Left lobe of liver (tissue), 2 donors: ENCODE measurements around the gene PAN2. TPM values are rescaled to one million over a fixed set of nuclear protein-coding genes. Genes with fewer than 3 reads are reported as not detected.
A peak's percentile ranks its signal among the peaks of the same experiment; 100 is the strongest.
"Not testable (repeated sequence)": the region's sequence is repeated elsewhere in the genome, so short reads cannot be mapped to it uniquely, and the experiment has no call there.

ENCODE experiments used
- ATAC-seq: fragments of 200-7000 bp; cut with Tn5 transposase; one replicate; pipeline ENCODE4 v1.9.1; 2020; ENCODE audit warnings: mild to moderate bottlenecking, moderate library complexity
- DNase-seq: peaks from one replicate; pipeline ENCODE4 v3.0.0-alpha.2; 2020; ENCODE audit warnings: low spot score
- total RNA-seq: library from RNA; stranded (reverse); gene quantifications from one replicate; pipeline ENCODE4 v1.2.1, GENCODE V29; 2021
- donor health status: DM: no; HTN: no; CAD: no; lungs with moderate emphysema.
- donor health status: DM: no; HTN: yes; CAD: no.

The PAN2 gene
- total RNA-seq, 1 donor from 2014 or later, result 86.0 TPM

DNA sequence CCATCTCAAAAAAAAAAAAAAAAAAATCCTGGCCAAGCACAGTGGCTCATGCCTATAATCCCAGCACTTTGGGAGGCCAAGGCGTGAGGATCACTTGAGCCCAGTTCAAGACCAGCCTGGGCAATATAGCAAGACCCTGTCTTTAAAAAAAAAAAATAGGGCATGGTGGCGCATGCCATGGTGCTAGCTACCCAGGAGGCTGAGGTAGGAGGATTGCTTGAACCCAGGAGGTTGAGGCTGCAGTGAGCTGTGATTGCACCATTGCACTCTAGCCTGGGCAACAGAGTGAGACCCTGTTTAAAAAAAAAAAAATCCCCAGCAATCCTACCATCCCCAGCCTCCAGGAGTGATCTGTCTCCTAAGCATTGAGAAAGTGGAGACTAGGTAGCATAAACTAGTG lies 8.5 kb upstream of the PAN2 start:
- not testable (repeated sequence) for DNase-seq, ATAC-seq

DNA sequence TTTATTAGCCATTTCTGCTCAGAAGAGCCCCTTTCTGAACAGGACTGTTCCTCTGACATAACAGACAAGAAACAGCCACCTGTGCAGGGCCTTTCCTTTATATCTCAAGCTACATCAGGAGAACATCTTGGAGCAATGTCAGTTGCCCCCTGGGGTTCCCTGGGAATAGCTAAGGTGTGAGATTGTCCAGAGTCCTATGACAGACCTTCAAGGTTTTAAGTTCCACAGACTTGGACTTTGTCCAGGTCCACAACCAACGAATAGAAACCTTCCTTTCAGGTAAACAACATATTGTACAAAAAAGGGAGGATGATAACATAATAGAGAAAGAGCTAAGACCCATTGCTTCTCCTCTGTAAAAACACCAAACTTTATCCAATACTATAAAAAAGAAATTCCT lies 7.8 kb upstream of the PAN2 start:
- ATAC-seq (no peak), DNase-seq (no peak)

- no peak for ATAC-seq
- DNase-seq, result no peak
Measured at GRCh38 chr12:56339158-56339422, 5.3 kb upstream of the PAN2 start.

- ATAC-seq, result no peak
- no peak for DNase-seq
Measured at GRCh38 chr12:56338308-56339157, 4.7 kb upstream of the PAN2 start, which contains the start of gene IL23A. TSS of gene IL23A (plus strand) at chr12:56338884. CDS start at chr12:56339045, 161 bp downstream.

DNA sequence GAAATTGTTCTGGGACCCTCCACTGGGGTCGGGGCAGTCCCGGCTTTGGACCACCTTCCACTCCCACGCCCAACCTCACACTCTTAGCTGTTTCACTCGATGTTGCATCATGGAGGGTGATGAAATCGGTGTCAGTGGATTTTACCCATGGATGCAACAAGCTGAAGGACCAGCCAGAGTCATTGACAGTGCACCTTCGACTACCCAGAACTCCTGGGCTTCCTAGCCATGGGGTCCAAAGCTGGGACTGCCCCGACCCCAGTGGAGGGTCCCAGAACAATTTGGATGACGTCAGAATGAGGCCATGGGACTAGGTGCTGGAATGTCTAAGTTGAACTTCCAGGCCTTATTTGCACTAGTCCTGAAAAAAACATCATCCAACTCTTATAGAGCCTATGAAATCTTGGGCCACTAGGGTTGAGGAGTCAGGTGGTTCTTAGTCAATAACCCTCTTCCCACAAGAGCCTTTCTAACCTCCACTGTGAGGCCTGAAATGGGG lies 4.0 kb upstream of the PAN2 start:
- no peak for ATAC-seq
- DNase-seq, result no peak

DNA sequence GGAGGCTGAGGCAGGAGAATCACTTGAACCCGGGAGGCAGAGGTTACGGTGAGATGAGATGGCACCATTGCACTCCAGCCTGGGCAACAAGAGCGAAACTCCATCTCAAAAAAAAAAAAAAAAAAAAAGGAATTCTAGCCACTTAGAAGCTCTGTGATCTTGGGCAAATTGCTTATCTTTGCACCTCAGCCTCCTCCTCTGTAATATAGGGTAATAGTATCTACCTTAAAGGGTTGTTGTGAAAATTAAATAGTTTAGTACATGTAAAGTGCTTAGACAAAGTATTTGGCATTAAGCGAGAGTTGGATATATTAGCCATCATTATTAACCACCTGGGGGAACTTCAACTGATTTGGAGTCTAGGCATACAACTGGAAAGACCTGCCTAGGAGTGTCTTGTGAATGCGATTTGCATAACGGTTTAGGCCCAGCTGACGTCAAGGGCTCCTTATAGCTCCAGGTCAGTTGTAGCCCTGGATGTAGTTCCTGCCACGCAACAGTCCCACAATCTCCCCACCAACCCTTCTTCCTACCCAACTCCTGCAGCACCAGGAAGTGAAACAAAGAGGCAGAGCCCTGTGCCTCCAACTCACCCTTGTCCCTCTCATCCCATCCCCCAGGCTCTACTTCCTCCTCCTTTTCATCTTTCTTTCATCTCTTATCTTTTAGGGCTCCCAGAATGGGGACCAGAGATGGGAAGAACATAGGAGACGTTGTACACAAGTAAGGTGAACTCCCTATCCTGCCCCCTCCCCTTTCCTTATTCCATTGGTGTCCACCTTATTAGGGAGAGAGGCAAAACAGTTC lies 2.8 kb upstream of the PAN2 start:
- DNase-seq (no peak), ATAC-seq (no peak)

- not testable (repeated sequence) for ATAC-seq, DNase-seq
Measured at GRCh38 chr12:56335527-56335926, 1.7 kb upstream of the PAN2 start.

GRCh38 chr12:56334490-56334793 lies 642 bp upstream of the PAN2 start:
- no peak for ATAC-seq
- no peak for DNase-seq

DNA sequence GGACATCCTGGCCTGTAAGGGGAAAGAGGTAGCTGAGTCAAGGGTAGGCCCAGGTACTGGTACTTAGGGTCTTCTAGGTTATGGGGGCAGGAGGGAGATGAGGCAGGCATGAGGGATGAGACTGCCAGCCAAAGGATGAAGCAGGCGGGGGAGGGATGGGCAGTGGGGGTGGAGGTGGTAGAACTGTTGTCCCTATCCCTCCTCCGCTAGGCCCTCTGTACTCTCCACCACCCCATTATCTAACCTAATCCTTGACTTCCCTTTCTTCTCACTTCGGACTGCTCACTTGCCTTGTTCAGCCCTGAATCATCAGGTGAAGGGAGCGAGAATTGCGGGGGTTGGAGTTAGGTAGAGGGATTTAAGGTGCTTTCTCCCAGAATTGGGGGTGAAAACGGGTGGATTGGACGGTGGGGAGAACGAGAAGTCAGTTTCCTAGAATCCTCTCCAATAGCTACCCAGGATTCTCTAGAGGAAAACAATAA lies 562 bp downstream of the PAN2 start:
- no peak for ATAC-seq
- no peak for DNase-seq

DNA sequence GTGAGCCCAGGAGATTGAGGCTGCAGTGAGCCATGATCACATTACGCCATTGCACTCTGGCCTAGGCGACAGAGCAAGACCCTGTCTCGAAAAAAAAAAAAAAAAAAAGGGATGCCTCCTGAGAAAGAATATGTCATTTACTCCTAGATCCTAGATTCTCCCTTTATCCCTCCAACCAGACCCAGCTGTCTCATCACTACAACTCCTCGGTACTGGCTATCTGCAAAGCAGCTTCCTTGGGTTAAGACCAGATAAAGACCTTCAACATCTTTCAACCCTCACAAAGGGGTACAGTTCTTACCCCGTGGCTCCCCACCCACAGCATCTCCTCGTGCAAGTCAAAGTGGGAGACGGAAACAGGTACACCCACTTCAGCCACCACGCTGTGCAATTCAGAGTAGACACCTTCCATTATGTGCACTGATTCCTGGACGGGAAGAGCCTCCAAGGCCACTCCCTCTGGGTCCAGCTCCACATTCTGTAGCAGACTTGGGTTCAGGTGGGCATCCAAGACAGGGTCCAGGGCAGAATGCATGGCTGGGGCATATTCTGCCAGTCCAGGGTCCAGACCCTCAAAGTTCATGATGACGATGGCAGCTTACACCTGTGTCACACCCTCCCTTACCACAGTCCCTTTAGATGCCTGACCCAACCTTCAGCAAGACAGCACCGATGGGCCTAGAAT lies 1.1 kb downstream of the PAN2 start:
- no peak for DNase-seq
- no peak for ATAC-seq

GRCh38 chr12:56330936-56331490 lies 2.8 kb downstream of the PAN2 start:
- DNase-seq, result no peak

DNA sequence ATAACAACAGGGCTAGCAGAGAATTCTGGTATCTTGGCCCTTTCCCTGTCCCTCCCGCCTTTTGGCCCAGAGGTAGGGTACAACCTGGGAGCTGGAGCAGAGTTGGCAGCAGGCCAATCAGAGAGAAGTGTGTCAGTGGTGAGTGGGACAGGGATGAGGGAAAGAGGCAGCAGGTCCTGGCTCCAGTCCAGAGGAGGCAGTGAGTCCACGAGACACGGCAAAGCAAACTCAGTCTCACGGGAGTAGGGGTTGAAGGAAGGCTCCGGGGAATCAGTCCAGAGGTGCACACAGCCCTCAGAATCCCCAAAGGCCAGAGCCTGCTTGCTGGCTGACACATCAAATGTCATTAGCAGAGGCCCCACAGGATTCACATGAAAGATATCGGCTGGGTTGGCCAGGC lies 7.3 kb downstream of the PAN2 start:
- ATAC-seq (peak; percentile 43), DNase-seq (no peak)

More at GRCh38 chr12:56330936-56331490, 2.8 kb downstream of the PAN2 start:
- ATAC-seq, result no peak

- ATAC-seq, result no peak
- no peak for DNase-seq
Measured at GRCh38 chr12:56326126-56326525, 7.7 kb downstream of the PAN2 start.

DNA sequence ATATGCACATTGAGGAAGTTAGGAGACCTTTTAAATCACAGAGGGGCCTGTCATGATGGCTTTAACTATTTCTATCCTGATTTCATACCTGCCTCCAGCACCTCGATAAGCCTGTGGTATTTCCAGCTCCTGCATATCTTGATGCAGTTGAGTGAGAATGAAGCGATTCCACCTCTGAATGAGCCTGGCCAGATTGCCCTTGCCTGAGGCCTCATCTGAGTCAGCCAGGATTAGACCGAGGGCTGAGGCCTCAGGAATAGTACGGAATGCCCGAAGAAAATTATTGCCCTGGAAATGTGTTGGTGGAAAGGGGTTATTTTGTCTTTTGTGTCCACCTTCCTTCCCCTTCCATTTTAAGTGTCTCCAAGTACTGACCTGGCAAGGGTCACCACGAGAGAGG lies 9.6 kb downstream of the PAN2 start:
- ATAC-seq, result no peak
- DNase-seq, result no peak

- not testable (repeated sequence) for DNase-seq, ATAC-seq
Measured at GRCh38 chr12:56321610-56322009, 12.2 kb downstream of the PAN2 start.

- ATAC-seq, result no peak
- no peak for DNase-seq
Measured at GRCh38 chr12:56321027-56321426, 12.8 kb downstream of the PAN2 start.

DNA sequence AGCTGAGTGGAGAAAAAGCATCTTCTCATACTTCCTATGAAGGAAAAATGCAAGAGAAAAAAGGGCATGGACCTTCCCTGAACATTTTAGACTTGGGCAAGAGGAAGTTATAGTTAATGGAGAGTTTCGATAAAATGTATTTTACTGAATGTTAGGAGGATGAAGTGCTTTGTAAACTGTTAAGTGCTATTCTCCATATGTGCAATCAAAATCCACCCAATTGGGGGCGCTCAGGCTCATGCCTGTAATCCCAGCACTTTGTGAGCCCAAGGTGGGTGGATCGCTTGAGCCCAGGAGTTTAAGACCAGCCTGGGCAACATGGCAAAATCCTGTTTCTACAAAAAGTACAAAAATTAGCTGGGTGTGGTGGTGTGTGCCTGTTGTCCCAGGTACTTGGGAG lies 16.1 kb downstream of the PAN2 start:
- DNase-seq (no peak), ATAC-seq (no peak)

DNA sequence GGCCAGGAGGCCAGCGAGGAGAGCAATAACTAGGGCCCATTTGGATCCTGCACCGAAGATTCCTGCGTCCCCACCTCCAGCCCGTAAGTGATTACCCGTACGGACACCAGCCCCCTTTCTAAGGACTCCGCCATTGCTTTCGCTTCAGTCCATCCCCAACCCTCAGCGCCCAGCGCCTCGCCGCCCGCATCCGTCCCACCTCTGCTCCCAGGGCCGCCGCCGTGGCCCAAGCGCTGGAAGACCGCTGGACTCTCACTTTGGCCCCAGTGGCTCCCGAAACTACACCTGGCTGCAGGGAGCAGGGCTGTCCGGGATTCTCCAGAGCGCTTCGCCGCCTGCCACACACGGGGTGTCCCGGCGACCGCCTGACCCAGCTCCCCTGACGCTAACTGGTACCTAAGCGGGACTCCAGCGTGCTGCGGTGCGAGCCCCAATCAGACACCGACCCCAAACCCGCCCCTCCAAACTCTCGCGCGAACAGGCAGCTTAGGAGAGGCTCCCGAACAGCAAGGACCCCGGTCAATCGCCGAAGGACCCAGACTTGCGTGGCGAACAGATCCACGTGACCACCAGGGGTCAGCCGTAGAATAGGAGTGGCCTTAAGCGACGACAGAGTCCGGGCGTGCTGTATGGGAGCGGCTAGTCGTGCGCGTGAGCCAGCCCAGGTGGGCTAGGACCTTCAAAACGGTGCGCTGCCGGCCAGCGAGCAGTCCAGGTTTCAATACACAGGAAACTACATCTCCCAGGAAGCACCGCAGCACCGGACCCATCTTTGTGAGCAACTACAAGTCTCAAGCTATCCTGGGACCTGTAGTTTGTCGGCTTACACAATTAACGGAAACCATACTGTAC lies 18.0 kb downstream of the PAN2 start, which contains the start of gene CNPY2:
TSS of gene CNPY2 (minus strand) at position 367 of the 852 bp plus-strand sequence. CDS start 771 bp downstream, outside the sequence.
- peak; percentile 88 for ATAC-seq
- peak; percentile 98 for DNase-seq

DNA sequence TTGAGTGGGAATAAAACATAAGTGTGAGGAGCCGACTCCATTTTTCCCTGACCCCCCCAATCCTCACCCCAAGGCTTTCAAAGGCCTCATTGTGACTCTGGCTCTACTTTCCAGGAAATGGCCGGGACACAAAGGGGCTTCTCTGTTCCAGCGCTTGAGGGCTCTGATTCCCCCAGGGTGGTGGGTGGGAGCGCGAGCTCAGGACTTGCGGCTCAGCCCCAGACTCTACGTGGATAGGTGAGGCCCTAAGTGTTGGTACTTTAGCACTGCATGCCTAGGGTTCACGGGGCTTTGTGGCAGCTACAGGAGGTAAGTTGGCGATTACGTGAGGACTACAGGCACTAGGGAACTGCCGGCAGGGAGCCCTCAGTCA lies 18.6 kb downstream of the PAN2 start:
- no peak for DNase-seq
- peak; percentile 4 for ATAC-seq

- DNase-seq (no peak), ATAC-seq (no peak)
Measured at GRCh38 chr12:56311003-56311402, 22.8 kb downstream of the PAN2 start.
